ENCODE measurements around the gene CPNE1. TPM values are rescaled to one million over a fixed set of nuclear protein-coding genes. Genes with fewer than 3 reads are reported as not detected.
"Not testable (repeated sequence)": the region's sequence is repeated elsewhere in the genome, so short reads cannot be mapped to it uniquely, and the experiment has no call there.

CPNE1 gene
- 180 TPM for total RNA-seq (2013)
- 100 to 1,000 TPM; 153 to 210 (median 167) TPM for polyA plus RNA-seq
- polyA minus RNA-seq, result 56.4 and 88.4 TPM in 2 replicates
- 12.7 to 55.5 (median 35.4) reads per million in 11 experiments for total RNA-seq

DNA sequence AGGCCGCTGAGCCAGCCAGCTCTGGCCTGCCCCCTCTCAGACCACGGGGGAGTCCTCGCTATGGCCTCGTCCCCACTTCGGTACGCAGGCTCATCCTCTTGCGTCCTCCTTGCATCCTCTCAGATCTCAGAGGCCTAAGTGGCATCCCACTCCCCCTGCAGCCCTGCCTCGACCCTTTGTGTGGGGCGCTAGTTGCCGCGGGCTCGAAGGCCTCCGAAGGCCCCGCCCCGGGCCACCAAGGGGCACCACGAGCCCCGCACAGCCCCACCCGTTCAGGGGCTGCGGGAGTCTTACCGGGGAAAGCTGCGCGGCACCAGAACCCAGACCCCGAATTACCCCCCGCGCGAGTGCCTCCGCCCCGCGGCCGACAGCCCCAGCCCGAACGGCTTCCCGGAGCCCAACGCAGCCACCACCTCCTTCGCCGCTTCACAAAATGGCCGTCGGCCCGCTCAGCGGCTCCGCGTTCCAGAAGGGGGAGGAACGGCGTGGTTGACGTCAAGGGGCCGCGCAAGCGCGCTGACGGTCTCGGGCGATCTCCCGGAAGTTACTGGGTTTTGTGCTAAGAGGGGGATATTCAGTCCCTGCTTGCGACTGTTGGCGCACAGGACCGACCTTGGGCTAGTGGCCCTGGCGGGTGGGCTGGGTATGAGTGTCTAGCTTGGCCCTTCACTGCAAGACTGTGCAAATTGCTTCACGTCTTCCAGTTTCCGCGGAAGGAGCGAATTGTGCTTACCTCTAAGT, at the start of gene CPNE1, which contains the start of gene RBM12:
CPNE1 (minus strand) TSS at position 435 of the 741 bp plus-strand sequence. CDS start 31,977 bp downstream, outside the sequence.
RBM12 (minus strand) TSS at position 435 of the 741 bp plus-strand sequence. CDS start 9,578 bp downstream, outside the sequence.
- H3K36me3 Mint-ChIP-seq, result peaks cover 16 to 19% of the 10 kb centered on the region in 2 donors
- peak; percentile 92 to 94 (median 93) for DNase-seq
- H3K36me3 ChIP-seq (replicated peaks in 1 of 2; ENCODE audit: control insufficient read depth in 1 of 2, insufficient read depth in 2 of 2, low read length in 2 of 2), result peaks cover 15% of the 10 kb centered on the region in 2 donors
- peak within 1 kb of the TSS; percentile 97 to 100 (median 99) for H3K27ac Mint-ChIP-seq
- peak within 1 kb of the TSS; percentile 88 to 96 for H3K4me3 Mint-ChIP-seq
- peaks cover 21% of the 10 kb centered on the region for H4K20me1 ChIP-seq (ENCODE audit: insufficient read depth, low read length)
- H3K9ac ChIP-seq (ENCODE audit: insufficient read depth, low read length, poor library complexity, severe bottlenecking), result peak within 1 kb of the TSS; percentile 97
- no peaks in the 10 kb centered on the region for H3K27me3 ChIP-seq (ENCODE audit: control insufficient read depth in 2 of 2, insufficient read depth in 2 of 2, low read length in 2 of 2)
- H3K4me3 ChIP-seq (replicated peaks in 1 of 3; ENCODE audit: low read depth in 2 of 3, low read length in 3 of 3), result peak within 1 kb of the TSS; percentile 74 to 85 (median 85)
- H2AFZ ChIP-seq (ENCODE audit: insufficient read depth, low read depth, low read length, poor library complexity, severe bottlenecking), result peak within 1 kb of the TSS; percentile 87
- H3K4me2 ChIP-seq (replicated peaks; ENCODE audit: extremely low read depth, low read length, poor library complexity, severe bottlenecking), result peak within 1 kb of the TSS; percentile 90
- H3K9me3 Mint-ChIP-seq, result peaks cover 0 to 3% (median 0%) of the 10 kb centered on the region in 7 donors
- WGBS (ENCODE audit: insufficient coverage), result under 1% methylated on average over 54 of the region's 61 CpGs
- no peaks in the 10 kb centered on the region for H3K27me3 Mint-ChIP-seq (ENCODE audit: low read depth in 3 of 3)
- H3K4me1 ChIP-seq (ENCODE audit: control insufficient read depth in 1 of 2, insufficient read depth in 2 of 2, low read length in 2 of 2), result peaks cover 33 to 37% of the 10 kb centered on the region in 2 donors
- no peak for TF ChIP-seq CTCF (IDR thresholded peaks at IDR 0.05)
- intact Hi-C loops (cut with micrococcal nuclease), result loop anchor here in 1 of 2 donors (10.0 kb wide), 1 partner anchor 50 kb away; the partner anchor contains the start of gene SPAG4
- H3K9me3 ChIP-seq (replicated peaks in 1 of 2; ENCODE audit: control insufficient read depth in 1 of 2, insufficient read depth in 1 of 2, low read length in 2 of 2), result no peaks in the 10 kb centered on the region
- H3K4me1 Mint-ChIP-seq, result peaks cover 40% of the 10 kb centered on the region
- peak within 1 kb of the TSS; percentile 88 to 97 for H3K27ac ChIP-seq (ENCODE audit: low read depth in 1 of 2, low read length in 2 of 2)
- peaks cover 55% of the 10 kb centered on the region for H3K79me2 ChIP-seq (ENCODE audit: insufficient read depth, low read length)

DNA sequence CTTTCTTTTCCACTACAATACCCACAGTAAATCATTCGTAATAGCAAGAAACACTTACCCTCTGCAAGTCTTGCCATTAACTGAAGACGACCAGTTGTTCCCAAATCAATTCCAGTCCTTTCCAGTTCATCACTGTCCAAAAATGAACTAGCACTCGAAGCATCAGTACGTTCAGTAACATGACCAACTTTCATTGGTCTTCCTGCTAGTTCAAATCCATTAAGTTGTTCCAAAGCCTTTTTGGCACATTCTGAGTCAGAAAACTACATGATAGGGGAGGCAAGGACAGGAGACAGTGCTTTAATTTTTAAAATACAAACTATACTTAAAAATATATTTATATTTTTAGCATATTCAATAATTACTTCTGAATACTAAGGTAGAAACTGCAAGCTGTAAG, 49.4 kb upstream of the CPNE1 start:
- H3K27ac Mint-ChIP-seq, result no peak overlapping the region
- Histone ChIP-seq H3K27ac (ENCODE audit: low read depth in 1 of 2, low read length in 2 of 2) (no peak overlapping the region), H3K4me2 (replicated peaks; ENCODE audit: extremely low read depth, low read length, poor library complexity, severe bottlenecking) (no peak overlapping the region), H3K4me1 (ENCODE audit: control insufficient read depth in 1 of 2, insufficient read depth in 2 of 2, low read length in 2 of 2) (no peaks in the 10 kb centered on the region), H2AFZ (ENCODE audit: insufficient read depth, low read depth, low read length, poor library complexity, severe bottlenecking) (no peak overlapping the region), H3K27me3 (ENCODE audit: control insufficient read depth in 2 of 2, insufficient read depth in 2 of 2, low read length in 2 of 2) (no peaks in the 10 kb centered on the region), H3K4me3 (replicated peaks in 1 of 3; ENCODE audit: low read depth in 2 of 3, low read length in 3 of 3) (no peak overlapping the region), H3K36me3 (replicated peaks in 1 of 2; ENCODE audit: control insufficient read depth in 1 of 2, insufficient read depth in 2 of 2, low read length in 2 of 2) (peaks cover 98 to 100% of the 10 kb centered on the region in 2 donors), H3K9me3 (replicated peaks in 1 of 2; ENCODE audit: control insufficient read depth in 1 of 2, insufficient read depth in 1 of 2, low read length in 2 of 2) (no peaks in the 10 kb centered on the region), H3K9ac (ENCODE audit: insufficient read depth, low read length, poor library complexity, severe bottlenecking) (no peak overlapping the region), H4K20me1 (ENCODE audit: insufficient read depth, low read length) (peaks cover 100% of the 10 kb centered on the region), H3K79me2 (ENCODE audit: insufficient read depth, low read length) (peaks cover 100% of the 10 kb centered on the region)
- H3K9me3 Mint-ChIP-seq, result no peaks in the 10 kb centered on the region
- DNase-seq, result no peak
- no peaks in the 10 kb centered on the region for H3K27me3 Mint-ChIP-seq (ENCODE audit: low read depth in 3 of 3)
- H3K4me3 Mint-ChIP-seq, result no peak overlapping the region
- WGBS (ENCODE audit: insufficient coverage), result 100% methylated on average over 4 of the region's 4 CpGs
- intact Hi-C loops (cut with micrococcal nuclease), result loop anchor here in 1 of 2 donors (10.0 kb wide), 1 partner anchor 1201 kb away; no protein-coding TSS in a partner anchor
- TF ChIP-seq CTCF (IDR thresholded peaks at IDR 0.05), result no peak
- no peaks in the 10 kb centered on the region for H3K4me1 Mint-ChIP-seq
- peaks cover 78 to 99% of the 10 kb centered on the region in 2 donors for H3K36me3 Mint-ChIP-seq

- intact Hi-C loops (cut with micrococcal nuclease), result loop anchor here in 1 of 2 donors (10.0 kb wide), 1 partner anchor 1202 kb away; no protein-coding TSS in a partner anchor
- H3K4me3 ChIP-seq (replicated peaks in 1 of 3; ENCODE audit: low read depth in 2 of 3, low read length in 3 of 3); H3K9me3 Mint-ChIP-seq; H2AFZ ChIP-seq (ENCODE audit: insufficient read depth, low read depth, low read length, poor library complexity, severe bottlenecking); H3K4me2 ChIP-seq (replicated peaks; ENCODE audit: extremely low read depth, low read length, poor library complexity, severe bottlenecking); H3K4me1 ChIP-seq (ENCODE audit: control insufficient read depth in 1 of 2, insufficient read depth in 2 of 2, low read length in 2 of 2); DNase-seq; H3K9me3 ChIP-seq (replicated peaks in 1 of 2; ENCODE audit: control insufficient read depth in 1 of 2, insufficient read depth in 1 of 2, low read length in 2 of 2); H3K27ac ChIP-seq (ENCODE audit: low read depth in 1 of 2, low read length in 2 of 2); H3K27me3 Mint-ChIP-seq (ENCODE audit: low read depth in 3 of 3); H3K27me3 ChIP-seq (ENCODE audit: control insufficient read depth in 2 of 2, insufficient read depth in 2 of 2, low read length in 2 of 2); H3K9ac ChIP-seq (ENCODE audit: insufficient read depth, low read length, poor library complexity, severe bottlenecking); H3K4me1 Mint-ChIP-seq; H3K4me3 Mint-ChIP-seq: not testable (repeated sequence)
- Histone ChIP-seq H3K36me3 (replicated peaks in 1 of 2; ENCODE audit: control insufficient read depth in 1 of 2, insufficient read depth in 2 of 2, low read length in 2 of 2) (peaks cover 98 to 100% of the 10 kb centered on the region in 2 donors), H4K20me1 (ENCODE audit: insufficient read depth, low read length) (peaks cover 100% of the 10 kb centered on the region), H3K79me2 (ENCODE audit: insufficient read depth, low read length) (peaks cover 99% of the 10 kb centered on the region)
- peak overlapping the region in 2 of 7 donors; percentile 69 to 82 for H3K27ac Mint-ChIP-seq
- WGBS (ENCODE audit: insufficient coverage), result 85% methylated on average over 2 of the region's 9 CpGs
- H3K36me3 Mint-ChIP-seq, result peaks cover 76 to 94% of the 10 kb centered on the region in 2 donors
These were observed 48.4 kb upstream of the CPNE1 start for GRCh38 chr20:35713120-35713519.
